Measurements from ENCODE around the gene TRMT1. TPM values are rescaled to one million over a fixed set of nuclear protein-coding genes. Genes with fewer than 3 reads are reported as not detected.
A peak's percentile ranks its signal among the peaks of the same experiment; 100 is the strongest.

TRMT1 gene
- total RNA-seq, 6 experiments from 2014 or later = 36.3 to 49.9 (median 39.6) TPM

DNA sequence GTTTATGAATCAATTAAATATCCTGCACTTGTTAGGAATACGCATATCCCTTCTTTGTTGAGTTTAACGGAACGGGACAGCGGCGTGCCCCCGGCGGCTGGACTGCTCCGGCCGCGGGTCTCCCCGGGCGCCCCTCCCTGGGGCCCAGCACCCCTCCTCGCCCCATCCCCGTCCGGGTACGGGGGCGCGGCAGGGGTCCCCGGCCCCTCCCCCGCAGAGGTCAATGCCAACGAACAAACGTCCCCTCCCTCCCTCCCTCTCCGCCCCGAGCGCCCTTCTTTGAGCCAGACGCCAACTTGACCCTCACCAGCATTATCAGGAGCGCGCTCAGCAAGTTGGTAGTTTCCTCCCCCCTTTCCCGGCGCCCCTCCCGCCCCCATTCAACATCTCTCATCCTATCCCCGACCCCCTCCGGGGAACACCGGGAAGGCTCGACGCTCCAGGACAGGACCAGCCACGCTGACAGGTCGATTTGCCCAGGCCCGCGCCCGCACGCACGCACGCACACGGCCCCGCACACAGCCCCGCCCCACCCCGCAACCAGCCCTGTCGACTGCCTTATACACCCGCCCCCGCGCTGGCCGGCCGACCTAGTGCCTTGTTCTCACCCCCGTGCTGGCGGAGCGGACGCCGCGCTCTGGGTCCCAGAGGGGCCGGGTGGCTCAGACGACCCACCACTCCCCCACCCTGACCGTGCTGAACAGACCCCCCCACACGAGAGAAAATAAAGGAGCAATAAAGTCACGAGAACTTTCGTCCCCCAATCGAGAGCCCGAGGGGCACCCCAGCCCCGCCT, 18.9 kb downstream of the TRMT1 start:
- no peak overlapping the region for H3K4me3 Mint-ChIP-seq
- no peak overlapping the region for H3K27ac Mint-ChIP-seq
- peaks cover 9% of the 10 kb centered on the region for H3K27me3 Mint-ChIP-seq (ENCODE audit: insufficient read depth)
- H3K4me1 Mint-ChIP-seq (ENCODE audit: low read depth) = peaks cover 30% of the 10 kb centered on the region
- no peak for DNase-seq
- peaks cover 18% of the 10 kb centered on the region for H3K36me3 Mint-ChIP-seq (ENCODE audit: low read depth)
- TF ChIP-seq CTCF (IDR thresholded peaks at IDR 0.05) = no peak
- no peaks in the 10 kb centered on the region for H3K9me3 Mint-ChIP-seq

- H3K9me3 Mint-ChIP-seq = no peaks in the 10 kb centered on the region
- peaks cover 26% of the 10 kb centered on the region for H3K4me1 Mint-ChIP-seq (ENCODE audit: low read depth)
- no peak overlapping the region for H3K27ac Mint-ChIP-seq
- peaks cover 18% of the 10 kb centered on the region for H3K36me3 Mint-ChIP-seq (ENCODE audit: low read depth)
- H3K27me3 Mint-ChIP-seq (ENCODE audit: insufficient read depth) = peaks cover 9% of the 10 kb centered on the region
- no peak for DNase-seq
- no peak for TF ChIP-seq CTCF (IDR thresholded peaks at IDR 0.05)
- no peak overlapping the region for H3K4me3 Mint-ChIP-seq
Measured at GRCh38 chr19:13097033-13097462, 19.5 kb downstream of the TRMT1 start.

GRCh38 chr19:13095934-13096927, 20.3 kb downstream of the TRMT1 start:
- DNase-seq = no peak
- Mint-ChIP-seq H3K9me3 (no peaks in the 10 kb centered on the region), H3K27me3 (ENCODE audit: insufficient read depth) (peaks cover 9% of the 10 kb centered on the region), H3K36me3 (ENCODE audit: low read depth) (peaks cover 18% of the 10 kb centered on the region), H3K4me3 (no peak overlapping the region), H3K4me1 (ENCODE audit: low read depth) (peaks cover 18% of the 10 kb centered on the region), H3K27ac (no peak overlapping the region)
- TF ChIP-seq CTCF (IDR thresholded peaks at IDR 0.05) = peak; percentile 35; the same call in 1 of the 2 replicates

DNA sequence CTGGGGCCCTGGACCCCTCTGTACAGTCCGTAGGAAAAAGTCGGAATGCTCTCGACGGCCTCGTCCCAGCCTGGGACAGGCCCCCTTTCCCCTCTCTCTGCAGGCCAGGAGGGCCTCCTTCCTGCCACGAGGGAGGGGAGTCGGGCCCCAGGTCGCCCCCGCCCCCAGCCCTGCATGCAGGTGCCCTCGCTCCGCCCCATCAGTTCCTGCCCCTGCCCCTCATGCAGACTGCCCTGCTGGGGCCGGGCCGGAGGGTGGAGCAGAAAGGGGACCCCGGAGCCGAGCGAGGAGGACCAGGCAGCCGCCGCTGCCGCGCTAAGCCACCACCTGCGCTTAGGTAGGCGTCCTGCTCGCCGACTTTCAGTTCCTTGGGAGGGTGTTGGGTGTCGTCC, 21.2 kb downstream of the TRMT1 start:
- peaks cover 18% of the 10 kb centered on the region for H3K4me1 Mint-ChIP-seq (ENCODE audit: low read depth)
- no peaks in the 10 kb centered on the region for H3K9me3 Mint-ChIP-seq
- no peak overlapping the region for H3K4me3 Mint-ChIP-seq
- peaks cover 18% of the 10 kb centered on the region for H3K36me3 Mint-ChIP-seq (ENCODE audit: low read depth)
- no peak for TF ChIP-seq CTCF (IDR thresholded peaks at IDR 0.05)
- H3K27ac Mint-ChIP-seq = no peak overlapping the region
- peaks cover 9% of the 10 kb centered on the region for H3K27me3 Mint-ChIP-seq (ENCODE audit: insufficient read depth)
- no peak for DNase-seq

GRCh38 chr19:13094771-13095392, 21.7 kb downstream of the TRMT1 start:
- H3K4me3 Mint-ChIP-seq = no peak overlapping the region
- H3K27me3 Mint-ChIP-seq (ENCODE audit: insufficient read depth) = peaks cover 6% of the 10 kb centered on the region
- peaks cover 14% of the 10 kb centered on the region for H3K36me3 Mint-ChIP-seq (ENCODE audit: low read depth)
- TF ChIP-seq CTCF (IDR thresholded peaks at IDR 0.05) = no peak
- DNase-seq = no peak
- H3K27ac Mint-ChIP-seq = no peak overlapping the region
- H3K4me1 Mint-ChIP-seq (ENCODE audit: low read depth) = peaks cover 14% of the 10 kb centered on the region
- no peaks in the 10 kb centered on the region for H3K9me3 Mint-ChIP-seq

Measured in HFFc6 (cell line).